Liver (tissue), 9 donors: ENCODE results near the gene BDKRB1. TPM values are rescaled to one million over a fixed set of nuclear protein-coding genes. Genes with fewer than 3 reads are reported as not detected.

Source experiments
- DNase-seq: peaks from one replicate; pipeline ENCODE4 v3.0.0-alpha.2; 2017; ENCODE audit warnings: low spot score
- H3K27ac ChIP-seq, 2 donors: one replicate each; pipeline ENCODE4 v1.7.0; 2013; ENCODE audit warnings: inconsistent platforms in 2 of 2, low read length in 2 of 2, control low read depth in 1 of 2, low read depth in 1 of 2, mild to moderate bottlenecking in 1 of 2
- H3K27me3 ChIP-seq, 4 donors: one replicate each; pipeline versions ENCODE4 v1.6.1 to v1.7.0; 2013; ENCODE audit warnings: low read length in 3 of 4, inconsistent platforms in 1 of 4, mild to moderate bottlenecking in 1 of 4, moderate library complexity in 1 of 4; ENCODE audit not compliant: control insufficient read depth in 4 of 4, insufficient read depth in 4 of 4
- H3K36me3 ChIP-seq, 4 donors: one replicate each; pipeline versions ENCODE4 v1.6.1 to v1.7.0; 2013; ENCODE audit warnings: low read length in 3 of 4, mild to moderate bottlenecking in 3 of 4, low read depth in 1 of 4, moderate library complexity in 1 of 4; ENCODE audit not compliant: control insufficient read depth in 4 of 4, insufficient read depth in 3 of 4
- H3K4me1 ChIP-seq, 4 donors: one replicate each; pipeline versions ENCODE4 v1.6.1 to v1.7.0; 2013; ENCODE audit warnings: low read length in 3 of 4, mild to moderate bottlenecking in 3 of 4, moderate library complexity in 1 of 4; ENCODE audit not compliant: control insufficient read depth in 4 of 4, insufficient read depth in 4 of 4
- H3K4me3 ChIP-seq, 3 donors: one replicate each; pipeline versions ENCODE4 v1.6.1 to v1.7.0; 2013; ENCODE audit warnings: low read length in 3 of 3, control low read depth in 1 of 3, low read depth in 1 of 3, mild to moderate bottlenecking in 1 of 3
- H3K9ac ChIP-seq, 2 donors: one replicate each; pipeline ENCODE4 v1.7.0; 2013; ENCODE audit warnings: low read length in 2 of 2, mild to moderate bottlenecking in 2 of 2, moderate library complexity in 2 of 2, control low read depth in 1 of 2, low read depth in 1 of 2
- H3K9me3 ChIP-seq, 4 donors: one replicate each; pipeline versions ENCODE4 v1.6.1 to v1.7.0; 2013; ENCODE audit warnings: low read length in 3 of 4; ENCODE audit not compliant: control insufficient read depth in 4 of 4
- ATF3 ChIP-seq: IDR thresholded peaks from 2 replicates; pipeline ENCODE4 v1.6.1; 2016; ENCODE audit warnings: antibody characterized with exemption
- EGR1 ChIP-seq, 2 donors: IDR thresholded peaks; 2 replicates each; pipeline ENCODE4 v1.6.1; 2016 to 2018; ENCODE audit warnings: antibody characterized with exemption in 2 of 2, low read depth in 2 of 2
- FOXA1 ChIP-seq: IDR thresholded peaks from 2 replicates; pipeline ENCODE4 v1.6.1; 2016; ENCODE audit warnings: antibody characterized with exemption
- FOXA2 ChIP-seq: IDR thresholded peaks from 2 replicates; pipeline ENCODE4 v1.6.1; 2016; ENCODE audit warnings: antibody characterized with exemption
- HNF4A ChIP-seq, 2 donors: conservative IDR thresholded peaks; 2 replicates each; pipeline ENCODE4 v1.6.1; 2016; ENCODE audit warnings: antibody characterized with exemption in 2 of 2, mild to moderate bottlenecking in 2 of 2
- HNF4G ChIP-seq: IDR thresholded peaks from 2 replicates; pipeline ENCODE4 v1.6.1; 2016; ENCODE audit warnings: antibody characterized with exemption
- JUND ChIP-seq, 2 donors: IDR thresholded peaks; 2 replicates each; pipeline ENCODE4 v1.6.1; 2016; ENCODE audit warnings: antibody characterized with exemption in 2 of 2
- RAD21 ChIP-seq, 2 donors: IDR thresholded peaks; 2 replicates each; pipeline ENCODE4 v1.6.1; 2016; ENCODE audit warnings: antibody characterized with exemption in 2 of 2, mild to moderate bottlenecking in 2 of 2
- RXRA ChIP-seq, 2 donors: IDR thresholded peaks; 2 replicates each; pipeline ENCODE4 v1.6.1; 2017 to 2018; ENCODE audit warnings: antibody characterized with exemption in 2 of 2, mild to moderate bottlenecking in 1 of 2
- SP1 ChIP-seq: IDR thresholded peaks from 2 replicates; pipeline ENCODE4 v1.6.1; 2018; ENCODE audit warnings: antibody characterized with exemption, mild to moderate bottlenecking
- TAF1 ChIP-seq: conservative IDR thresholded peaks from 2 replicates; pipeline ENCODE4 v1.6.1; 2016; ENCODE audit warnings: antibody characterized with exemption, mild to moderate bottlenecking
- YY1 ChIP-seq: IDR thresholded peaks from 2 replicates; pipeline ENCODE4 v1.6.1; 2016; ENCODE audit warnings: antibody characterized with exemption, mild to moderate bottlenecking
- ZBTB33 ChIP-seq: IDR thresholded peaks from 2 replicates; pipeline ENCODE4 v1.6.1; 2016; ENCODE audit warnings: antibody characterized with exemption
- WGBS: extraction: QIAGEN DNeasy Blood & Tissue Kit; methylation state at CpG from one replicate; pipeline ENCODE4 v1.1.7; 2013; 5-methylcytosine and 5-hydroxymethylcytosine counted together
- polyA plus RNA-seq, 2 donors: library from polyadenylated mRNA; stranded (reverse) in 1 of 2; unstranded in 1 of 2; fragments of 200-250 nt in 1 of 2; fragments of >200 nt in 1 of 2; fragmentation: Nextera tagmentation in 1 of 2; extraction: Ambion mirVana in 1 of 2; gene quantifications; one replicate each; pipeline versions ENCODE4 v1.2.1 to v1.2.3, GENCODE V29; 2013 to 2015
- total RNA-seq, 2 donors: library from RNA; depleted of rRNA; stranded (reverse); fragments of >200 nt; gene quantifications; one replicate each; pipeline ENCODE4 v1.2.3, GENCODE V29; 2014
- TF ChIP-seq, protein P1 (sequence below): IDR thresholded peaks from 2 replicates; pipeline ENCODE4 v1.6.1; 2016; ENCODE audit warnings: antibody characterized with exemption, mild to moderate bottlenecking
- TF ChIP-seq, protein P2 (sequence below): IDR thresholded peaks from 2 replicates; pipeline ENCODE4 v1.6.1; 2016; ENCODE audit warnings: antibody characterized with exemption
- donor health status: healthy.
- donor health status: healthy.
- donor health status: healthy.
- donor health status: healthy.
- donor health status: healthy.

Gene BDKRB1
- total and polyA plus RNA-seq, 4 donors = not detected

- no peak for TF ChIP-seq HNF4G
- TF ChIP-seq, protein P1, sequence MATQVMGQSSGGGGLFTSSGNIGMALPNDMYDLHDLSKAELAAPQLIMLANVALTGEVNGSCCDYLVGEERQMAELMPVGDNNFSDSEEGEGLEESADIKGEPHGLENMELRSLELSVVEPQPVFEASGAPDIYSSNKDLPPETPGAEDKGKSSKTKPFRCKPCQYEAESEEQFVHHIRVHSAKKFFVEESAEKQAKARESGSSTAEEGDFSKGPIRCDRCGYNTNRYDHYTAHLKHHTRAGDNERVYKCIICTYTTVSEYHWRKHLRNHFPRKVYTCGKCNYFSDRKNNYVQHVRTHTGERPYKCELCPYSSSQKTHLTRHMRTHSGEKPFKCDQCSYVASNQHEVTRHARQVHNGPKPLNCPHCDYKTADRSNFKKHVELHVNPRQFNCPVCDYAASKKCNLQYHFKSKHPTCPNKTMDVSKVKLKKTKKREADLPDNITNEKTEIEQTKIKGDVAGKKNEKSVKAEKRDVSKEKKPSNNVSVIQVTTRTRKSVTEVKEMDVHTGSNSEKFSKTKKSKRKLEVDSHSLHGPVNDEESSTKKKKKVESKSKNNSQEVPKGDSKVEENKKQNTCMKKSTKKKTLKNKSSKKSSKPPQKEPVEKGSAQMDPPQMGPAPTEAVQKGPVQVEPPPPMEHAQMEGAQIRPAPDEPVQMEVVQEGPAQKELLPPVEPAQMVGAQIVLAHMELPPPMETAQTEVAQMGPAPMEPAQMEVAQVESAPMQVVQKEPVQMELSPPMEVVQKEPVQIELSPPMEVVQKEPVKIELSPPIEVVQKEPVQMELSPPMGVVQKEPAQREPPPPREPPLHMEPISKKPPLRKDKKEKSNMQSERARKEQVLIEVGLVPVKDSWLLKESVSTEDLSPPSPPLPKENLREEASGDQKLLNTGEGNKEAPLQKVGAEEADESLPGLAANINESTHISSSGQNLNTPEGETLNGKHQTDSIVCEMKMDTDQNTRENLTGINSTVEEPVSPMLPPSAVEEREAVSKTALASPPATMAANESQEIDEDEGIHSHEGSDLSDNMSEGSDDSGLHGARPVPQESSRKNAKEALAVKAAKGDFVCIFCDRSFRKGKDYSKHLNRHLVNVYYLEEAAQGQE = no peak
- WGBS = 85% methylated on average over 4 of the region's 4 CpGs
- DNase-seq = no peak
- Histone ChIP-seq H3K4me1 (peaks cover 7 to 23% (median 17%) of the 10 kb centered on the region in 4 donors), H3K9ac (no peak overlapping the region), H3K36me3 (peaks cover 10 to 34% (median 23%) of the 10 kb centered on the region in 4 donors), H3K9me3 (no peaks in the 10 kb centered on the region), H3K27me3 (no peaks in the 10 kb centered on the region), H3K27ac (no peak overlapping the region), H3K4me3 (no peak overlapping the region)
Measured at GRCh38 chr14:96307434-96307833, 51.4 kb downstream of the BDKRB1 start.

- Histone ChIP-seq H3K27ac (peak overlapping the region; percentile 80 to 86), H3K27me3 (no peaks in the 10 kb centered on the region), H3K9ac (peak overlapping the region in 1 of 2 donors; percentile 18), H3K4me3 (no peak overlapping the region), H3K4me1 (peaks cover 7 to 23% (median 17%) of the 10 kb centered on the region in 4 donors), H3K9me3 (no peaks in the 10 kb centered on the region), H3K36me3 (peaks cover 4 to 26% (median 19%) of the 10 kb centered on the region in 4 donors)
- WGBS = 38% methylated on average over 8 of the region's 8 CpGs
- TF ChIP-seq HNF4A (conservative IDR thresholded peaks at IDR 0.05) (peak; percentile 36 to 53), FOXA1 (peak; percentile 17), JUND (IDR thresholded peaks at IDR 0.05) (peak in 1 of 2 donors; percentile 23), RAD21 (IDR thresholded peaks at IDR 0.05) (peak in 1 of 2 donors; percentile 17), HNF4G (no peak), RXRA (IDR thresholded peaks at IDR 0.05) (peak; percentile 54 to 66), ZBTB33 (peak; percentile 7), YY1 (peak; percentile 85), EGR1 (IDR thresholded peaks at IDR 0.05; ENCODE audit: low read depth in 2 of 2) (no peak), ATF3 (no peak), SP1 (peak; percentile 85), FOXA2 (peak; percentile 70), TAF1 (peak; percentile 50)
- TF ChIP-seq, protein P1 = peak; percentile 45
- TF ChIP-seq, protein P2, sequence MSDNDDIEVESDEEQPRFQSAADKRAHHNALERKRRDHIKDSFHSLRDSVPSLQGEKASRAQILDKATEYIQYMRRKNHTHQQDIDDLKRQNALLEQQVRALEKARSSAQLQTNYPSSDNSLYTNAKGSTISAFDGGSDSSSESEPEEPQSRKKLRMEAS = peak; percentile 27
- DNase-seq = no peak
Measured at GRCh38 chr14:96309133-96309895, 53.3 kb downstream of the BDKRB1 start.
